Lower lobe of right lung (tissue), 2 donors: ENCODE data around the gene PCDHGB1. TPM values are rescaled to one million over a fixed set of nuclear protein-coding genes. Genes with fewer than 3 reads are reported as not detected.
A peak's percentile ranks its signal among the peaks of the same experiment; 100 is the strongest.
"Not testable (repeated sequence)": the region's sequence is repeated elsewhere in the genome, so short reads cannot be mapped to it uniquely, and the experiment has no call there.

Source experiments
- ATAC-seq, 2 donors: fragments of 200-7000 bp; cut with Tn5 transposase; one replicate each; pipeline ENCODE4 v1.9.1; 2020 to 2022; ENCODE audit warnings: mild to moderate bottlenecking in 2 of 2, moderate library complexity in 2 of 2
- DNase-seq: peaks from one replicate; pipeline ENCODE4 v3.0.0-alpha.2; 2020
- H3K27ac ChIP-seq: fragments of 200-600 bp; one replicate; pipeline ENCODE4 v1.8.0; 2022
- H3K27me3 ChIP-seq: fragments of 200-600 bp; one replicate; pipeline ENCODE4 v1.8.0; 2022; ENCODE audit warnings: low read depth
- H3K36me3 ChIP-seq: fragments of 200-600 bp; one replicate; pipeline ENCODE4 v1.8.0; 2022; ENCODE audit warnings: mild to moderate bottlenecking
- H3K4me1 ChIP-seq: fragments of 200-600 bp; one replicate; pipeline ENCODE4 v1.8.0; 2022
- H3K4me3 ChIP-seq: fragments of 200-600 bp; one replicate; pipeline ENCODE4 v1.8.0; 2022; ENCODE audit warnings: mild to moderate bottlenecking
- H3K9me3 ChIP-seq: fragments of 200-600 bp; one replicate; pipeline ENCODE4 v1.8.0; 2022
- CTCF ChIP-seq: fragments of 200-600 bp; IDR thresholded peaks from one replicate; pipeline ENCODE4 v1.8.0; 2022; ENCODE audit warnings: antibody characterized with exemption, mild to moderate bottlenecking
- intact Hi-C: fragments of 100-400 bp; cut with DNase I; formaldehyde crosslinking; loops from one replicate; pipeline ENCODE4 v1.11.0; 2022
- long read RNA-seq: library from polyadenylated mRNA; unstranded; transcript quantifications from one replicate; pipeline ENCODE4 v2.0.0, GENCODE V29; 2021
- total RNA-seq: library from RNA; stranded (reverse); fragmentation: NEBNext Ultra II Directional; extraction: Animal tissue kit (Norgen Biotek cat#: 25700); gene quantifications from one replicate; pipeline ENCODE4 v1.2.1, GENCODE V29; 2021
- donor health status: DM: no; HTN: yes; CAD: no; lungs with severe emphysema.

The PCDHGB1 gene
- total RNA-seq = 1.8 TPM
- long read RNA-seq = 0 reads

GRCh38 chr5:141349917-141350619 lies at the start of gene PCDHGB1:
Gene PCDHGB1 (plus strand): TSS chr5:141350099. CDS start chr5:141350261, 162 bp downstream.
- intact Hi-C loops = no loop called here
- TF ChIP-seq CTCF = peak; percentile 36
- Histone ChIP-seq H3K9me3 (peaks cover 51% of the 10 kb centered on the region), H3K36me3 (no peaks in the 10 kb centered on the region), H3K27me3 (peaks cover 22% of the 10 kb centered on the region), H3K4me3 (peak within 1 kb of the TSS; percentile 23), H3K4me1 (no peaks in the 10 kb centered on the region), H3K27ac (no peak within 1 kb of the TSS)
- no peak for DNase-seq
- ATAC-seq = peak in 1 of 2 donors; percentile 44

- TF ChIP-seq CTCF = no peak
- intact Hi-C loops = no loop called here
- no peak for DNase-seq
- H3K4me1 ChIP-seq = no peaks in the 10 kb centered on the region
- peaks cover 100% of the 10 kb centered on the region for H3K9me3 ChIP-seq
- no peaks in the 10 kb centered on the region for H3K36me3 ChIP-seq
- no peaks in the 10 kb centered on the region for H3K27me3 ChIP-seq
- no peak within 1 kb of the TSS for H3K27ac ChIP-seq
- ATAC-seq = peak in 1 of 2 donors; percentile 21
- H3K4me3 ChIP-seq = no peak within 1 kb of the TSS
Observed at GRCh38 chr5:141303756-141304155, 46.1 kb upstream of the PCDHGB1 start, which contains the start of gene SLC25A2. Gene SLC25A2 (minus strand): TSS chr5:141304049. CDS start chr5:141303865, 184 bp downstream.

- H3K4me1 ChIP-seq = no peaks in the 10 kb centered on the region
Observed at GRCh38 chr5:141306630-141307029, 43.3 kb upstream of the PCDHGB1 start.

GRCh38 chr5:141313711-141314110 lies 36.2 kb upstream of the PCDHGB1 start:
- TF ChIP-seq CTCF = no peak
- H3K27me3 ChIP-seq = no peaks in the 10 kb centered on the region
- no peaks in the 10 kb centered on the region for H3K36me3 ChIP-seq
- intact Hi-C loops = no loop called here
- DNase-seq (no peak), ATAC-seq (no peak)
- no peaks in the 10 kb centered on the region for H3K4me1 ChIP-seq
- H3K9me3 ChIP-seq = peaks cover 97% of the 10 kb centered on the region
- no peak overlapping the region for H3K4me3 ChIP-seq
- no peak overlapping the region for H3K27ac ChIP-seq

More at GRCh38 chr5:141306630-141307029, 43.3 kb upstream of the PCDHGB1 start:
- intact Hi-C loops = no loop called here
- Histone ChIP-seq H3K36me3 (no peaks in the 10 kb centered on the region), H3K27ac (no peak overlapping the region), H3K4me3 (no peak overlapping the region), H3K27me3 (no peaks in the 10 kb centered on the region), H3K9me3 (peaks cover 97% of the 10 kb centered on the region)
- no peak for TF ChIP-seq CTCF
- DNase-seq (no peak), ATAC-seq (no peak)

GRCh38 chr5:141316963-141317362 lies 32.9 kb upstream of the PCDHGB1 start:
- peaks cover 90% of the 10 kb centered on the region for H3K9me3 ChIP-seq
- intact Hi-C loops = not testable (repeated sequence)

GRCh38 chr5:141319202-141319601 lies 30.7 kb upstream of the PCDHGB1 start:
- ATAC-seq = no peak
- TF ChIP-seq CTCF = no peak
- peak overlapping the region; percentile 82 for H3K4me3 ChIP-seq
- no peak overlapping the region for H3K27ac ChIP-seq
- no peaks in the 10 kb centered on the region for H3K27me3 ChIP-seq
- DNase-seq = no peak
- H3K36me3 ChIP-seq = no peaks in the 10 kb centered on the region
- intact Hi-C loops = no loop called here
- H3K4me1 ChIP-seq = no peaks in the 10 kb centered on the region
- peaks cover 78% of the 10 kb centered on the region for H3K9me3 ChIP-seq

More at GRCh38 chr5:141316963-141317362, 32.9 kb upstream of the PCDHGB1 start:
- not testable (repeated sequence) for H3K27ac ChIP-seq, H3K4me3 ChIP-seq, DNase-seq, H3K27me3 ChIP-seq, H3K4me1 ChIP-seq, ATAC-seq, H3K36me3 ChIP-seq
